ENCODE results near the gene LZTR1. TPM values are rescaled to one million over a fixed set of nuclear protein-coding genes. Genes with fewer than 3 reads are reported as not detected.
"Not testable (repeated sequence)": the region's sequence is repeated elsewhere in the genome, so short reads cannot be mapped to it uniquely, and the experiment has no call there.

Gene LZTR1
- total and polyA plus RNA-seq, 12 donors: 14.7 to 36.5 (median 24.4) TPM

- Histone ChIP-seq H3K9me3 (no peaks in the 10 kb centered on the region), H3K4me1 (peaks cover 3 to 12% (median 8%) of the 10 kb centered on the region in 9 donors), H3K27me3 (peaks cover 8 to 47% (median 39%) of the 10 kb centered on the region in 7 donors), H3K4me3 (peak overlapping the region in 3 of 10 donors; percentile 42 to 49 (median 44)), H3K36me3 (no peaks in the 10 kb centered on the region), H3K27ac (no peak overlapping the region)
- DNase-seq: no peak
- no peak for TF ChIP-seq CTCF (IDR thresholded peaks at IDR 0.05)
- ATAC-seq: no peak
- intact Hi-C loops (cut with DNase I): loop anchor here in 2 of 10 donors (10.0 kb wide), 2 partner anchors 62 to 72 kb away; no protein-coding TSS in a partner anchor
- 78 to 81% methylated on average over 12 of the region's 12 CpGs for WGBS, 2 donors
These were observed 51.0 kb downstream of the LZTR1 start for GRCh38 chr22:21032868-21033688.

GRCh38 chr22:21033895-21034294, 51.8 kb downstream of the LZTR1 start:
- Histone ChIP-seq H3K4me3 (no peak overlapping the region), H3K4me1 (peaks cover 3 to 16% (median 8%) of the 10 kb centered on the region in 9 donors), H3K36me3 (no peaks in the 10 kb centered on the region), H3K27me3 (peaks cover 8 to 45% (median 39%) of the 10 kb centered on the region in 7 donors), H3K27ac (no peak overlapping the region), H3K9me3 (no peaks in the 10 kb centered on the region)
- no peak for TF ChIP-seq CTCF (IDR thresholded peaks at IDR 0.05)
- ATAC-seq (no peak), DNase-seq (no peak)
- WGBS, 2 donors: 90 to 91% methylated on average over 3 of the region's 3 CpGs
- intact Hi-C loops (cut with DNase I): loop anchor here in 2 of 10 donors (10.0 kb wide), 2 partner anchors 61 to 71 kb away; no protein-coding TSS in a partner anchor

GRCh38 chr22:21034989-21035388, 52.9 kb downstream of the LZTR1 start:
- DNase-seq (no peak), ATAC-seq (no peak)
- no peak for TF ChIP-seq CTCF (IDR thresholded peaks at IDR 0.05)
- Histone ChIP-seq H3K4me3 (no peak overlapping the region), H3K36me3 (no peaks in the 10 kb centered on the region), H3K4me1 (peaks cover 3 to 16% (median 8%) of the 10 kb centered on the region in 9 donors), H3K27me3 (peaks cover 8 to 39% (median 33%) of the 10 kb centered on the region in 7 donors), H3K27ac (no peak overlapping the region), H3K9me3 (no peaks in the 10 kb centered on the region)
- intact Hi-C loops (cut with DNase I): loop anchor here in 2 of 10 donors (10.0 kb wide), 2 partner anchors 60 to 70 kb away; no protein-coding TSS in a partner anchor
- WGBS, 2 donors: 87 to 91% methylated on average over 3 of the region's 3 CpGs

- intact Hi-C loops (cut with DNase I): loop anchor here in 2 of 10 donors (10.0 kb wide), 2 partner anchors 56 to 66 kb away; no protein-coding TSS in a partner anchor
- no peaks in the 10 kb centered on the region for H3K9me3 ChIP-seq
- peaks cover 0 to 10% (median 0%) of the 10 kb centered on the region in 7 donors for H3K27me3 ChIP-seq
- peaks cover 0 to 8% (median 0%) of the 10 kb centered on the region in 9 donors for H3K4me1 ChIP-seq
- no peak for TF ChIP-seq CTCF (IDR thresholded peaks at IDR 0.05)
- H3K4me3 ChIP-seq: no peak overlapping the region
- no peaks in the 10 kb centered on the region for H3K36me3 ChIP-seq
- ATAC-seq (peak in 4 of 8 donors; percentile 30 to 70 (median 49)), DNase-seq (no peak)
- 40 to 44% methylated on average over 2 of the region's 2 CpGs for WGBS, 2 donors
- H3K27ac ChIP-seq: peak overlapping the region in 1 of 10 donors; percentile 12
These were observed 56.3 kb downstream of the LZTR1 start for GRCh38 chr22:21038405-21038804.

- 92 to 94% methylated on average over 5 of the region's 5 CpGs for WGBS, 2 donors
- H3K27ac ChIP-seq: not testable (repeated sequence)
These were observed 57.1 kb downstream of the LZTR1 start for GRCh38 chr22:21039158-21039557.

More at GRCh38 chr22:21039158-21039557, 57.1 kb downstream of the LZTR1 start:
- not testable (repeated sequence) for ATAC-seq, H3K36me3 ChIP-seq, H3K27me3 ChIP-seq, H3K4me1 ChIP-seq, H3K9me3 ChIP-seq, DNase-seq, H3K4me3 ChIP-seq
- intact Hi-C loops (cut with DNase I): loop anchor here in 2 of 10 donors (10.0 kb wide), 2 partner anchors 56 to 66 kb away; no protein-coding TSS in a partner anchor

Measured in heart right ventricle (tissue), 16 donors.